ENCODE results near the gene ARF1.

ARF1 gene

DNA sequence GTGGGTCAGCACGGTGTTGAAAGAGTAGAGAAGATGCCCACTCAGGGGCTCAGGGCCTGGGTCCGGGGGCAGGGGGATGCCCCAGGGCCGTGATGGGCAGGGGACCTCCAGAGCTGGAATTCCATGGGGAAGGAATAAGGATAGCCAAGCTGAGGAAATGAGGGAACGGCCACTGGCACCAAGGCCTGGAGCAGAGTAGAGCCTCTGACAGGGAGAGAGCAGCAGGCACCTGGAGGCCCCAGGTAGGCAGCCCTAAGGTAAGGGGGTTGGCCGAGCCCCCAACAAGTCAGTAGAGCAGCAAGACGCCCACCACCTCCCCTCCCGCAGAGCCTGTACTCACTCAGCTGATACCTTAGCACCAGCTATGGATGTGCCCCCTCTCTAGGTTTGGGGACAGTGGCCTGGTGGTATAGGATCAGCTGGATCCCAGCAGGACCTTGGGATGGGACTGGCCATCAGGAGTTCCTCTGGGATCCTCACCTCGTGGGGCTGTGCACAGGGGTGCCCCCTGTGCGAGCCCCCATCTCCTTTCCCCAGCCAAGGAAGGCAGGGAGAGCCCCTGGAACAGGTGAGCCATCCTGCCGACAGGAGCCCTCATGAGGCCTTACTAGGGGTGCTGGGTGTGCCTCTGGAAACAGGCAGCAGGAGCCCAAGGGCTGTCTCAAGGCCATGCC, 21.0 kb upstream of the ARF1 start:
- no peak for TF ChIP-seq GATA1 (IDR thresholded peaks at IDR 0.05; ENCODE audit: low read depth, low read length)
- no peak for TF ChIP-seq POLR2A (IDR thresholded peaks at IDR 0.05; ENCODE audit: low read length)
- DNase-seq: no peak

DNA sequence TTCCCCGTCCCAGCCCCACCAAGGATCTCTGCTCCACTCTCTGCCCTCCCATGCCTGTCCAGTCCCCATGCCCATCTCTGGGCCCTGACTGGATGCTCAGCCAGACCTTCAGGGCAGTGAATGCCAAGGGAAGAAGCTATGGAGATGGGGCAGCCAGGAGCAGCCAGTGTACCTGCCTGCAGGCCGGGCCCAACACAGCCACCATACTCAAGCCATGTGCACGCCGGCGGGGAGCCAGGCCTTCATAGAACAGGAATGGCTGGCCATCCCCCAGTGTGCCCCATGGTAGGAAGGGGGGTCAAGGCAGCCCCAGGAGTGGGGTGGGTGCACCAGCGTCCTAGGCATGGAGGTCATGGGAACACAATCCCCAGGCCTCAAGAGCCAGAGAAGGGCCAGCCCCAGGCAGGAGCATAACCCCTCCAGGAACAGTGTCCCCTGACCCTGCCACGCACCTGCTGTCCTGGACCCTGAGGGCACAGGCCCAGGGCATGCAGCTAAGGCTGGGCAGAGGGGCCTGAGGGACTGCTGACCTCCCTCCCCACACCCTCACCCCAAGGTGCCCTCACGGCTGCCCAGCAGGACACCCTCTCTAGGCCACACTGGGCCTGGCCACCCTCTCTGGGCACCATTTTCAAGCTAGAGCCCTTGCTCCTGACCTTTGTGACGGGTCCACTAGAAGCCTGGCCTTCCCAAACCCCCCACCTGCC, 20.3 kb upstream of the ARF1 start:
- DNase-seq: no peak

DNA sequence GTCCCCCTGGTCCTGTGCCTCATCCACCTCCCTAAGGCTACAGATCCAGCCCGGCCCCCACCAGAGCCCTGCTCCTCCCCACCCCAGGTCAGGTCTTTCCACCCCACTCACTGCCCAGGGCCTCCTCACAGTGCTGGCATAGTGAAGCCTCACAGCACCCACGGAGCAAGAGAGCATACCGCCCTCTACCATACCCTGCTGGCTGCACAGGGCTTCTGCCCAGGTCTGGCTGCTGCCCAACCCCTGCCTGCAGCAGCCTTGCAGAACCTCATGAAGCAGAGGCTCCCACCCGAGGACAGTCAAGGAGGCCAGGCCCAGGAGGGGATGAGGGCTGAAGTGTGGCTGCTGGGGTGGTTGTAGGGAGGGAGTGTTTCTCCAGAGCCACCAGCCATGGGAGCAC, 19.7 kb upstream of the ARF1 start:
- TF ChIP-seq POLR2A (IDR thresholded peaks at IDR 0.05; ENCODE audit: low read length) (no peak), GATA1 (IDR thresholded peaks at IDR 0.05; ENCODE audit: low read depth, low read length) (no peak)
- DNase-seq: no peak

More for the DNA sequence above, 20.3 kb upstream of the ARF1 start:
- TF ChIP-seq POLR2A (IDR thresholded peaks at IDR 0.05; ENCODE audit: low read length) (no peak), GATA1 (IDR thresholded peaks at IDR 0.05; ENCODE audit: low read depth, low read length) (no peak)

DNA sequence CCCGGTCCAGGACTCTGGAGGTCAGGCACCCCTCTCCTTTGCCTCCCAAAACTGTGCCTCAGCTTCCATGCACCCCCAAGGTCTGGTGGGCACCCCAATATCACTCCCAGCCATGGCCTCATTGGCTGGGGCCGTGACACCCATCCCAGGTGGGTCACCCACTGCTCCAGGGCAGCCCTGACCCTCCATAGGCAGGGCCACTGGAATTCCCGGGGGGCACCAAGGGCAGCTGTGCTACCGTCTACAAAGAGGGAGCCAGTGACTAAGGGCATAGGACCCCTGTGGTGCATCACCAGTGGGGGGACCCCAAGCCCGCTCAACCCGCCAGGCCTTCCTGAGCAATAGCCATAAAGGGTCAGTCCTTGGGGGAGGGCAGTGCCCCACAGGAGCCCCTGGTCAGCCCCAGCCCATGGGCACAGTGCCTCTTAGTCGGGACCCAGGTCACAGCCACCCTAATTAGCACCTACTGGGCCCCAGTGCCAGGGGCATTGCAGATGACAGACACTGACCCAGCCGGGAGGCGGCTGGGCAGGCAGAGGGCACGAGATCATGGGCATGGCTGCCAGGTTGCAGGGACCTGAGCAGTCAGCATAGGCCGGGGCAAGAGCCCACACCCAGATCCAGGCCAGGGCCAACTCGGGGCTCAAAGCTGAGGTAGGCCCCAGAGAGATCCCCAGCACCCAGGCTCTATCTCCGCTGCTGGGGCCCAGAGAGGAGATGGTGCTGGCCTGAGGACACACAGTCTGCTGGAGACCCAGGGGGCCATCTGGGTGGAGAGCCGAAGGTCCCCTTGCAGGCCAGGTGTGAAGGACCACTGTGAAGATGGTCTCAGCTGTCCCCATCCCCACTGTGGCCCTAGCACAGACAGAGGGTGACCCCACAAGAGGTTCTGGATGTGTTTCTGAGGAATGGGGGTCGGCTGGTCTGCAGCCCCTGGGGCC, 19.0 kb upstream of the ARF1 start:
- no peak for TF ChIP-seq POLR2A (IDR thresholded peaks at IDR 0.05; ENCODE audit: low read length)
- TF ChIP-seq GATA1 (IDR thresholded peaks at IDR 0.05; ENCODE audit: low read depth, low read length): no peak
- DNase-seq: no peak

DNA sequence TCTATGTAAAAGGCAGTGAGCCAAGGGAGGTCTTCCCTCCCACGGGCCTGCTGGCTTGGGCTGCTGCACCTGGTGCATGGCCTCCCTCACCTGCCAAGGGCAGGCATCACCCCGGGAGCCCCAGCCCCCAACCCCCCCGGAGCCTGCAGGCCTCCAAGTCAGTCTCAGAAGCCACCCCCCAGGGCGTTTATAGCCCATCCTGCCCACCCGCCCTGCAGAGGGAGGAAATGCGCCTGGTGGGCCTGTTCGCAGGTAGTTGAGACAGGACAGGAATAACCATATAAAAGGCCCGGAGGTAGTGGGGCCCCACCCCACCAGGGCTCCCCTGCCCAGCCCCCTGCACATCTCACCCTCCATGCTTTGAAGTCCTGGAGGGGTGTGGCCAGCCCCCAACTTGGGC, 18.2 kb upstream of the ARF1 start:
- no peak for DNase-seq

DNA sequence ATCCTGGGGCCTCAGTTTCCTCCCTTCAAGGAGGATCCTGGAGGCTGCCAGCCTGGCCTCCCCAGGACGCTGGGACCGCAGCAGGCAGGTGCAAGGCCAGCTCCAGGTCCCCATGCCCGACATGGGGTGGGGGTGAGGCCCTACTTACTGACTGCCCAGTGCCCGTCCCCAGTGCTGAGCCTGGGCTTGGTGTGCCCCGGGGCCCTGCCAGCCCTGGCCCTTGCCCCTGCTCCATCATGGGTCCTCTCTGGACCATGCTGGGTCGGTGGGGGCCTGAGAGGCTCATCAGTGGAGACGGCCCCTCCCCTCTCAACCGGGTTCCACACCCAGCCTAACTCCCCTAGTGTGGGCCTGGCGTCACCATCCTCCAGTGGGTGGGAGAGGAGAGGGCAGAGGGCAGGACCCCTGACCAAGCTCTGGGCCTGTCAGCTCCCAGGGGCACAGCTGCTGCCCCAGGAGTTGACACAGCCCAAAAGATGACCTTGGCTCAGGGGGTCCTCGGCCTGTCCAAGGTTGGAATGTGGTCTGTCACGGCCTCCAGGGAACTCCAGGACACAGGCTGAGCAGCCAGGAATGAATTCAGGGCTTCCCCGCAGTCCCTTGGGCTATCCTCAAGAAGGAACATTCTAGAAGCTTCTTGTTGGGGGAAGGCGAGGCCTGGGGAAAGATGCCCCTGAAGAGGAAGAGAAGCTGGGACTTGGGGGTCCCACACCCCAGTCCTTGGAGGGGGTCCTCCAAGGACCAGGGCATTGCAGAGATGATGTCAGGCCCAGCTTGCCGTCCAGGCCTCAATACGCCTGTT, 17.6 kb upstream of the ARF1 start:
- TF ChIP-seq POLR2A (IDR thresholded peaks at IDR 0.05; ENCODE audit: low read length): no peak
- no peak for TF ChIP-seq GATA1 (IDR thresholded peaks at IDR 0.05; ENCODE audit: low read depth, low read length)
- DNase-seq: no peak

More for the DNA sequence above, 18.2 kb upstream of the ARF1 start:
- no peak for TF ChIP-seq GATA1 (IDR thresholded peaks at IDR 0.05; ENCODE audit: low read depth, low read length)
- no peak for TF ChIP-seq POLR2A (IDR thresholded peaks at IDR 0.05; ENCODE audit: low read length)

DNA sequence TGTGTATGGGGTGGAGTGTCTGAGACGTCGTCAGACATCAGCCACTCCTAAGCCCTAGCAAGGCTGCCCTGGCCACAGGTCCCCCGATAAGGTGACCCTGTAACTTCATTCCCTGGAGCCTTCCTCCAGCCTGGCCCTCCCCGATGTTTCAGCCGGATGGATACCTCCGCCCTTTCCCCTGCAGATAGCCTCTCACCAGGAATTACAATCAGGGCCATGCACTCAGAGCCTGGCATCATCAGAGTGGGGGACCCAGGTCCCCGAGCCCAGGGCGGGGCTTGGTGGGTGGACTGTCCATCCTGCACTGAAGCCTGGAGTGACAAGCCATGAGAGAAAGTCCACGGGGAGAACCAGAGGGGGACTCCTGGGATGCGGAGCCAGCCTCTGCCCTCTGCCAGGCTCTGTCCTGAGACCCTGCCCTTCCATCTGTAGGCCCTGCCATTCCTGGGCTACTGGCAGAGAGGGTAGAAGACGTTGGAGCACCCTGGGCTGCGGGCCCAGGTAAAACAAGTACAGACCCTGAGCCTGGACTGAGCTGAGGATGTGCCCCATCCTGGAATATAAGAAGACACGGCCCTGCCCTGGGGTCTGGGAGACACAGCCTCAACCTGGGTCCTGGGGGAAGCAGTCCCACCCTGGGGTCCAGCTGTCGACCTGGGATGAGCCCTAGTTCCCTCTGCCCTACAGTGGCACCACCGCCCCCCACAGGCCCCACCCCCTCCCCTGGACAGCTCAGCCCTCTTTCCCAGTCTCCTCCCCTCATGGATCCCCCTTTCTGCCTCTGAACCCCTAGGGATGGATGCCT, 16.8 kb upstream of the ARF1 start:
- DNase-seq: no peak
- TF ChIP-seq POLR2A (IDR thresholded peaks at IDR 0.05; ENCODE audit: low read length): no peak
- TF ChIP-seq GATA1 (IDR thresholded peaks at IDR 0.05; ENCODE audit: low read depth, low read length): no peak

DNA sequence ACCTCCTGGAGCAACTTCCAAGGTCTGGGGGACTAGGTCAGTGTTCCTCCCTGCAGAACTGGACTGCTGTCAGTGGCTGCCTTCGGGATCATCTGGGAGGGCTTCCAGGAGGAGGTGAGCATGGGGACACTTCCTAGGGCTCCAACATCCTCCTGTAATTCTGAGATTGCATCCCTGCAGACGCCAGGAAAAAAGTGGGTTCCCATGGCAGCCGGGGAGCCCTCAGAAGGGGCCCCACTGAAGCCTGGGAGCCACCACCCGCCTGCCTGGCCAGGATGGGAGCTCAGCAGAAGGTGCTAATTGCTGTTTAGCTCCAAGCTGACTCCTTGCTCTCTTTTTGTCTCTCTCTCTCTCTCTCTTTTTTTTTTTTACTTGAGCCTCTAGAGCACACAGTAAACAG, 16.1 kb upstream of the ARF1 start:
- DNase-seq: no peak
- TF ChIP-seq GATA1 (IDR thresholded peaks at IDR 0.05; ENCODE audit: low read depth, low read length) (no peak), POLR2A (IDR thresholded peaks at IDR 0.05; ENCODE audit: low read length) (no peak)

DNA sequence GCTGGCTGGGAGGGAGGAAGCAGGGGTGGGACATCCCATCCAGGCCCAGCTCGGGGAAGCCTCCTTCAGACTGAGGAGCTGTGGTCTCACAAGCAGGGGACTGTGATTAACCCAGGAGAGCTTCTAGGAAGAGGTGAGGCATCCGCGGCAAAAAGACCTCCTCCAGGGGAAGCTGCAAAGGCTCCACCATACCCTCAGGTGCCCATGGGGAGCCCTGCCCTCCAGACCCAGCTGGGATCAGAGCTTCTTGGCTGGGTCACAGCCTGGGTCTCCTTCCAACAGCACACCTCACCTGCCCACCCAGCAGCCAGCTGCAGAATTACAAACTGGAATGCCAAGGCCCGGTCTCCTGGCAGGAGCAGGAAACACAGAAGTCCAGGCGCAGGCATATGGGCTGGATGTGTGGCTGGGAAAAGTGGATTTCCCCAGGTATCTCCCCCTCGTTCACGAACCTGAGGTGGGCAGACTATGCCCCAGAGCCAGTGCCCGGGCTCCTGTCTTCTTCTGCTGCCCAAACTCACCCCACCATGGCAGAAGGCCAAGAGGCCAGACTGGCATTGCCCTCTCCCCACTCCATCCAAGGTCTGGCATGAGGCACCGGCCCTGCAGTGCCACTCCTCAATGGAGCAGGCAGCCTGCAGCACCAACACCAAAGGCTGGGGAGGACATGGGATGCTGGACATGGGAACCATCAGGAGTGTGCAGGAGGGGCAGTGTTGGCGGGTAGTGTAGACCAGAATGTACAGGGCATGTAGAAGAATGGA, 15.4 kb upstream of the ARF1 start:
- no peak for TF ChIP-seq POLR2A (IDR thresholded peaks at IDR 0.05; ENCODE audit: low read length)
- TF ChIP-seq GATA1 (IDR thresholded peaks at IDR 0.05; ENCODE audit: low read depth, low read length): no peak
- no peak for DNase-seq

DNA sequence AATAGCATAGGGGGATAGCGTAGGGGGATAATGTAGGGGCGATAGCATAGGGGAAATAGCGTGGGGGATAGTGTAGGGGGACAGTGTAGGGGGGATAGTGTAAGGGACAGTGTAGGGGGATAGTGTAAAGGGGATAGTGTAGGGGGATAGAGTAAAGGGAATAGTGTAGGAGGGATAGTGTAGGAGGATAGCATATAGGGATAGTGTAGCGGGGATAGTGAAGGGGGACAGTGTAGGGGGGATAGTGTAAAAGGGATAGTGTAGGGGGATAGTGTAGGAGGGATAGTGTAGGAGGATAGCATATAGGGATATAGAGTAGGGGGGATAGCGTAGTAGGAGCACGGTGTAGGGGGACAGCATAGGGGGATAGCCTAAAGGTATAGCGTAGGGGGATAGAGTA, 14.1 kb upstream of the ARF1 start:
- no peak for DNase-seq
- TF ChIP-seq POLR2A (IDR thresholded peaks at IDR 0.05; ENCODE audit: low read length) (no peak), GATA1 (IDR thresholded peaks at IDR 0.05; ENCODE audit: low read depth, low read length) (no peak)

DNA sequence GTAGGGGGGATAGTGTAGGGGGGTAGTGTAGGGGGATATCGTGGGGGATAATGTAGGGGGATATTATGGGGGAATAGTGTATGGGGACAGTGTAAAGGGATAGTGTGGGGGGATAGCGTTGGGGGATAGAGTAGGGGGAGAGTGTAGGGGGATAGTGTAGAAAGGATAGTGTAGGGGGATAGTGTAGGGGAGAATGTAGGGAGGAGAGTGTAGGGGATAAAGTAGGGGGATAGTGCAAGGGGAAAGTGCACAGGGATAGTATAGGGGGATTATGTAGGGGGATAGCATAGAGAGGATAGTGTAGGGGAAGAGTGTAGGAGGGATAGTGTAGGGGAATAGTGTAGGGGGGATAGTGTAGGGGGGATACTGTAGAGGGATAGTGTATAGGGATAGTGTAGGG, 12.3 kb upstream of the ARF1 start:
- TF ChIP-seq GATA1 (IDR thresholded peaks at IDR 0.05; ENCODE audit: low read depth, low read length): no peak
- no peak for TF ChIP-seq POLR2A (IDR thresholded peaks at IDR 0.05; ENCODE audit: low read length)
- no peak for DNase-seq

DNA sequence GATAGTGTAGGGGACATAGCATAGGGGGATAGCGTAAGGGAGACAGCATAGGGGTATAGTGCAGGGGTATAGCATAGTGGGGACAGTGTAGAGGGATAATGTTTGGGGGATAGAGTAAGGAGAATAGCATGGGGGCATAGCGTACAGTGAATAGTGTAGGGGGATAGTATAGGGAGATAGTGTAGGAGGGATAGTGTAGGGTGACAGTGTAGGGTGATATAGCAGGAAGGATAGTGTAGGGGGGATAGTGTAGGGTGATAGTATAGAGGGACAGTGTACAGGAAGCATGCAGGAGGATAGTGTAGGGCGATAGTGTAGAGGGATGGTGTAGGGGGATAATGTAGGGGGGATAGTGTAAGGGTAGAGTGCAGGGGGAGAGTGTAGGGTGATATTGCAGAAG, 11.7 kb upstream of the ARF1 start:
- TF ChIP-seq GATA1 (IDR thresholded peaks at IDR 0.05; ENCODE audit: low read depth, low read length) (no peak), POLR2A (IDR thresholded peaks at IDR 0.05; ENCODE audit: low read length) (no peak)

More for the DNA sequence above, 11.7 kb upstream of the ARF1 start:
- DNase-seq: no peak

All from erythroblast (primary cell).